Small intestine (tissue), 7 donors: ENCODE results near the gene GDPD3. TPM values are rescaled to one million over a fixed set of nuclear protein-coding genes. Genes with fewer than 3 reads are reported as not detected.
A peak's percentile ranks its signal among the peaks of the same experiment; 100 is the strongest.

Experiments used
- DNase-seq, 2 donors: peaks; one replicate each; pipeline versions ENCODE4 v3.0.0 to v3.0.0-alpha.2; 2013
- FAIRE-seq: peaks from 2 replicates; lab custom pipeline; 2012; peaks lifted over from hg19 to GRCh38; lab: Jason Lieb, UNC
- H3K27ac ChIP-seq, 3 donors: one replicate each; pipeline ENCODE4 v1.5.1; 2013; ENCODE audit warnings: low read length in 2 of 3, mild to moderate bottlenecking in 2 of 3, control low read depth in 1 of 3, inconsistent platforms in 1 of 3, low read depth in 1 of 3, moderate library complexity in 1 of 3
- H3K27me3 ChIP-seq, 3 donors: one replicate each; pipeline ENCODE4 v1.6.1; 2013; ENCODE audit warnings: low read length in 3 of 3, inconsistent platforms in 1 of 3; ENCODE audit not compliant: control insufficient read depth in 3 of 3, insufficient read depth in 3 of 3
- H3K36me3 ChIP-seq, 3 donors: one replicate each; pipeline ENCODE4 v1.6.1; 2013; ENCODE audit warnings: low read length in 3 of 3, inconsistent platforms in 1 of 3, low read depth in 1 of 3, mild to moderate bottlenecking in 1 of 3, moderate library complexity in 1 of 3; ENCODE audit not compliant: control insufficient read depth in 3 of 3, insufficient read depth in 2 of 3
- H3K4me1 ChIP-seq, 3 donors: one replicate each; pipeline ENCODE4 v1.6.1; 2013; ENCODE audit warnings: low read length in 2 of 3, inconsistent platforms in 1 of 3, low read depth in 1 of 3, mild to moderate bottlenecking in 1 of 3, moderate library complexity in 1 of 3; ENCODE audit not compliant: control insufficient read depth in 3 of 3, insufficient read depth in 2 of 3
- H3K4me3 ChIP-seq, 3 donors: one replicate each; pipeline ENCODE4 v1.5.1; 2013; ENCODE audit warnings: low read length in 3 of 3, control low read depth in 1 of 3, inconsistent platforms in 1 of 3, low read depth in 1 of 3, mild to moderate bottlenecking in 1 of 3, moderate library complexity in 1 of 3
- H3K9me3 ChIP-seq, 2 donors: one replicate each; pipeline ENCODE4 v1.6.1; 2013; ENCODE audit warnings: low read depth in 1 of 2, low read length in 1 of 2; ENCODE audit not compliant: control insufficient read depth in 2 of 2, insufficient read depth in 1 of 2
- WGBS, 3 donors: extraction: QIAGEN DNeasy Blood & Tissue Kit; methylation state at CpG; one replicate each; pipeline ENCODE4 v1.1.7; 2013; 5-methylcytosine and 5-hydroxymethylcytosine counted together
- polyA plus RNA-seq, 4 donors: library from polyadenylated mRNA; stranded (reverse) in 3 of 4; unstranded in 1 of 4; fragments of 200-250 nt in 3 of 4; fragments of 120-200 nt in 1 of 4; gene quantifications; one replicate each; pipeline versions ENCODE4 v1.2.1 to v1.2.3, GENCODE V29; 2013
- donor health status: healthy with polysubstance abuse.
- donor health status: control.
- donor health status: control.
- donor health status: Bipolar disorder and iron deficiency.
- donor health status: healthy.

GDPD3 gene
- polyA plus RNA-seq, 4 donors = 13.2 to 23.9 (median 19.5) TPM

DNA sequence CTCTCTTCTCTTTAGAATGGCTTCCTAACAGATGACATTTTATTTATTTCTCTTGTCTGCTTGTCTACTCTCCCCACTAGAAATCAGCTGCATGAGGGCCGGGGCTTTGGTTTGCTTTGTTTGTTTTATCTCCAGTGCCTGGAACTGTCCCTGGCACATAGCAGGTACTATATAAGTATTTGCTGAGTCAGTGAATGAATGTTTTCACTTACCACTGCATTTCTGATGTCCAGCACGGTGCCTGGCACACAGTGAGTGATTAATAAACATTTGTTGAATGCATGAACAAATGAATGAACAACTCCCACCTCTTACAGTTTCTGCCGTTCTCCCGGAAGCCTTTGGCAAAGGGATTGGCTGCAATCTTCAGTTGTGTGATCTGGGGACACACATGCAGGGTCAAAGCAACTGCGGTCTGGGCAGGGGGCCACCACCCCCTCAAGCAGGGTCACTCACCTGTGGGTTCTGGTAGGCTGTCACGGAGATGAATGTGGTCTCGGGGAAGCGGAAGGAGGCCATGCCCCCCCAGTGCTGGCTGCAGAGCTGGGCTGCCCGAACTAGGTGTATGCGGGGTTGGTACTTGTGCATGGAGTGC is 25.0 kb downstream of the GDPD3 start:
- Histone ChIP-seq H3K9me3 (no peaks in the 10 kb centered on the region), H3K4me3 (no peak overlapping the region), H3K36me3 (peaks cover 4 to 43% (median 12%) of the 10 kb centered on the region in 3 donors), H3K27ac (no peak overlapping the region), H3K27me3 (no peaks in the 10 kb centered on the region), H3K4me1 (peaks cover 0 to 16% (median 6%) of the 10 kb centered on the region in 3 donors)
- no peak for DNase-seq
- no peak for FAIRE-seq
- WGBS, 3 donors = 72 to 80% (median 77%) methylated on average over 9 to 10 of the region's 10 CpGs

DNA sequence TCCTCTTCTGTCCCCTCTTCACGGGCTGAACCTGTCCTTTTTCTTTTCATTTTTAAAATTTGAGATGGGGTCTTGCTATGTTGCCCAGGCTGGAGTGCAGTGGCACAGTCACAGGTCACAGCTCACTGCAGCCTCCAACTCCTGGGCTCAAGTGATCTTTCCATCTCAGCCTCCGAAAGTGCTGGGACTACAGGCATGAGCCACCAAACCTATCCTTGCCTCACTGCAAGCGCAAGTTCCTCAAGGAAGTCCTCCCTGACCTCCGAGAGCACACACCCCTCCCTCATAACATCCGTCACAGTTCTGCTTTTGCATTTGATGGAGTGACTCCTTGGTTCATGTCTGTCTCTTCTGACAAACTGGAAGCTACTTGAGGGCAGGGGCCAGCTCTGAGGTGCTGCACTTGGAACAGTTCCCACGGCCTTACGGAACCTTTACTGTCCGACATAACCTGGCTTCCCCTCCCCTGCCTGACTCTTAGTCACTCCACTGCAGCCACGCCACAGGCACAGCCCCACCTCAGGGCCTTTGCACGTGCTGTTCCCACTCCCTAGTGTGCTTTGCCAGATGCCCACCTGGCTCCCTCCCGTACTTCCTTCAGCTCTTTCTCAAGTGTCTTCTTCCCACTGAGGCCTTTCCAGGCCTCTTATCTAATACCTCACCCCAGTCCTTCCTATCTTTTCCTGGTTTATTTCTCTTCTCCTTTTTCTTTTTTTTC is 26.0 kb downstream of the GDPD3 start:
- Histone ChIP-seq H3K36me3 (peaks cover 8 to 50% (median 14%) of the 10 kb centered on the region in 3 donors), H3K9me3 (no peaks in the 10 kb centered on the region), H3K4me3 (no peak overlapping the region), H3K27ac (no peak overlapping the region), H3K4me1 (peaks cover 0 to 12% (median 2%) of the 10 kb centered on the region in 3 donors), H3K27me3 (no peaks in the 10 kb centered on the region)
- WGBS, 3 donors = 84 to 91% (median 89%) methylated on average over 11 of the region's 11 CpGs
- no peak for DNase-seq
- FAIRE-seq = no peak

DNA sequence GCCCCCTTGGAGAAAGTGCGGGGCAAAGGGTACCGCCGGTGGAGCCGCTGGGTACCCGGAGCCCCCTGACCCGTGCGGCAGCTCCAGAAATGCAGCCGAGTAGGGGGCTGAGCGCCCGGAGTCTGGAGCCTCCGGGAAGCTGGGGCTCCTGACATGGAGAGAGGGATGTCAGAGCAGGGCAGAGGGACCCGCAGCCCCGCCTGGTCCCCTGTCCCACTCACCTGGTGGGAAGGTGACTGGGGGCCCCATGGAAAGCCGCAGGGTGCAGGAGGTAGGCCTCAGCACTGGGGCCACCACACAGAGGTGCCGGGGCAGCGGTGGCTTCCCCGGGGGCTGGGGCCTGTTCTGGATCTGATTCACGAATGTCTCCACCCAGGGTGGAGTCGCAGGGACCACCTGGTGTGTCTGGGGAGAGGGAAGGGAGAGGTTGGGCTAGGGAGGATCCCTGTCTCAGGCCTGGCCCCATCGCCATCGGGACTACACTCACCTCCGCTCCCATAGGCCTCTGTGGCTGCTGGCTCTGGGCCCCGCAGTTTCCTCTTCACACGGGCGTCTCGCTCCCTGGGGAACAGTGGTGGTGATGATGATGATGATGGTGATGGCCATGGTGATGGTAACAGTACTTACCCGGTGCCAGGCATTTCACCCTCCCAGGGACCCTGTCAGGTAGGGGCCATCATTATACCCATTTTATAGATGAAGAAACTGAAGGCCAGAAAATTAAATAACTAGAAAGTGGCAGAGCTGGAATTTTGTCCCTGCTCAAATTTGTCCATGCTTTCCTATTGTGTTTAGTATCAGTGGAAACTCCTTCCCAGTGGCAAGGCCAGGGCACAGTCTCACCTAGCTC is 26.8 kb downstream of the GDPD3 start:
- no peak for DNase-seq
- WGBS, 3 donors = 79 to 91% (median 83%) methylated on average over 21 to 27 of the region's 27 CpGs
- Histone ChIP-seq H3K36me3 (peaks cover 8 to 57% (median 14%) of the 10 kb centered on the region in 3 donors), H3K9me3 (no peaks in the 10 kb centered on the region), H3K4me3 (no peak overlapping the region), H3K4me1 (peaks cover 0 to 7% (median 0%) of the 10 kb centered on the region in 3 donors), H3K27ac (no peak overlapping the region), H3K27me3 (no peaks in the 10 kb centered on the region)
- no peak for FAIRE-seq

DNA sequence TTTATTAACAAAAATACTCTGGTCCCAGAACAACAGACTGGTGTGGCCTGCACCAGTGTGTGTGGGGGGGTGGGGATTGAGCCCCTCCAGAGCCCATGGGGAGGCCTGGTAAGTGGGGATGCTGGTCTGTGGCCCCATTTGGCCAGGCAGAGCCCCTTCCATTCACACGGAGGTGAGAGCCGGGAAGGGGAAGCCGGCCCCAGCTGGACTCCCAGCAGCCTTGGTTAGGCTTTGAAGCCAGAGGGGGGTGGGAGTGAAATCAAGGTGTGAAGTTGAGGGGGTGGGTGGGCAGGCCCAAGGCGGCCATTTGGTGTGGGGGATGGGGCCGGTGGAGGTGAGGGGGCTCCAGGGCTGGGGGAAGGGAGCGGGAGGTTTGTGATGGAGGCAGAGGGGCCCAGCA is 27.5 kb downstream of the GDPD3 start:
- 78 to 83% (median 81%) methylated on average over 5 to 6 of the region's 6 CpGs for WGBS, 3 donors

DNA sequence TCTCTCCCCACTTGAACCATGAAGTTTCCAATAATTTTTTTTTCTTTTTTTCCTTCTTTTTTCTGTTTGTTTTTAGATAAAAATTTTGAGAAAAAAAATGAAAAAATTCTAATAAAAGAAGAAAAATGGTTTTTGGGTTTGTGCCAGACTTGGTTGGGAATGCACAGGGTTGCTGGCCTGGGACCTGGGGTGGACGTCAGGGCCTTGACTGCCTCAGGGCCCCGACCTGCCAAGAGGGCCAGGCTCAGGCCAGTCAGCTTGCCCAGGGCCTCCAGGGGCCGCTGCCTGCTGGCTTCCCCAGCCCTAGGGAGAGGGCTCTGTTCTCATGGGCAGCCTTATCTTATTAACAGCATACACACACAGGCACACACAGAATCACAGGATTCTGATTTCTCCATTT is 28.1 kb downstream of the GDPD3 start:
- Histone ChIP-seq H3K36me3 (peaks cover 8 to 69% (median 20%) of the 10 kb centered on the region in 3 donors), H3K9me3 (no peaks in the 10 kb centered on the region), H3K4me3 (no peak overlapping the region), H3K27me3 (no peaks in the 10 kb centered on the region), H3K4me1 (peaks cover 0 to 8% (median 0%) of the 10 kb centered on the region in 3 donors), H3K27ac (peak overlapping the region in 1 of 3 donors; percentile 28)
- FAIRE-seq = no peak
- no peak for DNase-seq
- WGBS, 3 donors = 64 to 95% (median 89%) methylated on average over 3 of the region's 3 CpGs

More for the DNA sequence above, 27.5 kb downstream of the GDPD3 start:
- DNase-seq (no peak), FAIRE-seq (no peak)
- no peak overlapping the region for H3K4me3 ChIP-seq
- no peaks in the 10 kb centered on the region for H3K27me3 ChIP-seq
- no peak overlapping the region for H3K27ac ChIP-seq
- peaks cover 8 to 64% (median 18%) of the 10 kb centered on the region in 3 donors for H3K36me3 ChIP-seq
- H3K4me1 ChIP-seq = peaks cover 0 to 5% (median 0%) of the 10 kb centered on the region in 3 donors
- no peaks in the 10 kb centered on the region for H3K9me3 ChIP-seq

DNA sequence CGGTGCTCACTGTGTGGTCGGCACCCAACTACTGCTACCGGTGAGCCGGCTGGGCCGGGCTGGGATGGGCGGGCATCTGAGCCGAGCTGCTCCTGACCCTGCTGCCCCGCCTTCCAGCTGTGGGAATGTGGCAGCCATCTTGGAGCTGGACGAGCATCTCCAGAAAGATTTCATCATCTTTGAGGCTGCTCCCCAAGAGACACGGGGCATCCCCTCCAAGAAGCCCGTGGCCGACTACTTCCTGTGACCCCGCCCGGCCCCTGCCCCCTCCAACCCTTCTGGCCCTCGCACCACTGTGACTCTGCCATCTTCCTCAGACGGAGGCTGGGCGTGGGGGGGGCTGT is 28.5 kb downstream of the GDPD3 start:
- FAIRE-seq = no peak
- peaks cover 0 to 8% (median 0%) of the 10 kb centered on the region in 3 donors for H3K4me1 ChIP-seq
- 67 to 79% (median 73%) methylated on average over 16 to 17 of the region's 17 CpGs for WGBS, 3 donors
- no peak for DNase-seq
- H3K27me3 ChIP-seq = no peaks in the 10 kb centered on the region
- no peak overlapping the region for H3K4me3 ChIP-seq
- H3K27ac ChIP-seq = peak overlapping the region in 1 of 3 donors; percentile 28
- H3K9me3 ChIP-seq = no peaks in the 10 kb centered on the region
- H3K36me3 ChIP-seq = peaks cover 9 to 74% (median 20%) of the 10 kb centered on the region in 3 donors

DNA sequence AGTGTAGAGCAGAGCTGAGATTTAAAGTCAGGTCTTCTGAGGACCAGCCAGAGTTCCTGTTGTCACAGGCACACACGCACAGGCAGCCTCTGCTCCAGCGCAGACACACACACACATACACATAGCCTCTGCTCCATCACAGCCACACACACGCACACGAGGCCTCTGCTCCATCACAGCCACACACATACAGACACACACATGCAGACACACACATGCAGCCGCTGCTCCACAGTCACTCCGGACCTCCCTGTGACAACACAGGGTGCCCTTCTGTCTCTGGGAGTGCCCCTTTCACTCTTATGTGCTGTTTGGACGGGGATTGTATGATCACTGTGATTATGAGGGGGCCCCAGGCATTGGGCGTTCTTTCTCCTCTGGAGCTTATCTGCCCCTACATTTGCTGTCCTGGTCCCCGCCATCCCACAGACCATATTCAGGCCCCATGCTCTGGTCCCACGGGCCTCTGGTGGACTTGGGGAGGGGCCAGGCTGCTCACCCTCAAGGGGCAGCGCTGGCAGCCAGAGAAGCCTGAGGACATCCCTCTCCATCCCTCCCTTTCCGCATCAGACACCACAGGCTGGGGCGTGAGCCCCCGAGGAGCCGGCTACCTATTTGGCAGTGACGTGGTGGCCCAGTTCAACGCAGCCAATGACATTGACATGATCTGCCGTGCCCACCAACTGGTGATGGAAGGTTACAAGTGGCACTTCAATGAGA is 29.1 kb downstream of the GDPD3 start:
- no peaks in the 10 kb centered on the region for H3K9me3 ChIP-seq
- H3K27me3 ChIP-seq = no peaks in the 10 kb centered on the region
- DNase-seq (no peak), FAIRE-seq (no peak)
- H3K4me3 ChIP-seq = no peak overlapping the region
- H3K36me3 ChIP-seq = peaks cover 13 to 79% (median 26%) of the 10 kb centered on the region in 3 donors
- H3K27ac ChIP-seq = no peak overlapping the region
- 86 to 90% (median 89%) methylated on average over 18 of the region's 18 CpGs for WGBS, 3 donors
- peaks cover 0 to 8% (median 0%) of the 10 kb centered on the region in 3 donors for H3K4me1 ChIP-seq
